ENCODE data around the gene GCNA. TPM values are rescaled to one million over a fixed set of nuclear protein-coding genes. Genes with fewer than 3 reads are reported as not detected.
"Not testable (repeated sequence)": the region's sequence is repeated elsewhere in the genome, so short reads cannot be mapped to it uniquely, and the experiment has no call there.

GCNA gene
- total RNA-seq, 2 experiments from 2014 or later, result 1.6 to 3.1 TPM

GRCh38 chrX:71543316-71543715, 34.9 kb upstream of the GCNA start:
- DNase-seq, result no peak
- Mint-ChIP-seq H3K36me3 (peaks cover 81% of the 10 kb centered on the region), H3K9me3 (no peaks in the 10 kb centered on the region), H3K4me3 (peak overlapping the region; percentile 75), H3K27ac (peak overlapping the region; percentile 90), H3K4me1 (peaks cover 59% of the 10 kb centered on the region), H3K27me3 (no peaks in the 10 kb centered on the region)

GRCh38 chrX:71545364-71545763, 32.9 kb upstream of the GCNA start:
- H3K27ac Mint-ChIP-seq, result peak overlapping the region; percentile 90
- H3K27me3 Mint-ChIP-seq, result no peaks in the 10 kb centered on the region
- H3K9me3 Mint-ChIP-seq, result no peaks in the 10 kb centered on the region
- peak overlapping the region; percentile 59 for H3K4me3 Mint-ChIP-seq
- H3K4me1 Mint-ChIP-seq, result peaks cover 58% of the 10 kb centered on the region
- DNase-seq, result peak; percentile 36
- peaks cover 69% of the 10 kb centered on the region for H3K36me3 Mint-ChIP-seq

GRCh38 chrX:71546879-71547278, 31.4 kb upstream of the GCNA start:
- H3K9me3 Mint-ChIP-seq, result no peaks in the 10 kb centered on the region
- H3K36me3 Mint-ChIP-seq, result peaks cover 64% of the 10 kb centered on the region
- DNase-seq, result no peak
- H3K27me3 Mint-ChIP-seq, result no peaks in the 10 kb centered on the region
- H3K27ac Mint-ChIP-seq, result peak overlapping the region; percentile 38
- no peak overlapping the region for H3K4me3 Mint-ChIP-seq
- peaks cover 55% of the 10 kb centered on the region for H3K4me1 Mint-ChIP-seq

GRCh38 chrX:71547339-71547738, 30.9 kb upstream of the GCNA start:
- H3K4me1 Mint-ChIP-seq, result peaks cover 52% of the 10 kb centered on the region
- H3K27ac Mint-ChIP-seq, result no peak overlapping the region
- no peak overlapping the region for H3K4me3 Mint-ChIP-seq
- H3K27me3 Mint-ChIP-seq, result no peaks in the 10 kb centered on the region
- no peaks in the 10 kb centered on the region for H3K9me3 Mint-ChIP-seq
- H3K36me3 Mint-ChIP-seq, result peaks cover 59% of the 10 kb centered on the region
- no peak for DNase-seq

GRCh38 chrX:71549986-71550385, 28.3 kb upstream of the GCNA start:
- H3K36me3 Mint-ChIP-seq, result peaks cover 40% of the 10 kb centered on the region
- no peak overlapping the region for H3K4me3 Mint-ChIP-seq
- H3K4me1 Mint-ChIP-seq, result peaks cover 34% of the 10 kb centered on the region
- H3K27ac Mint-ChIP-seq, result peak overlapping the region; percentile 76
- no peaks in the 10 kb centered on the region for H3K27me3 Mint-ChIP-seq
- no peaks in the 10 kb centered on the region for H3K9me3 Mint-ChIP-seq
- no peak for DNase-seq

- Mint-ChIP-seq H3K4me3 (no peak overlapping the region), H3K4me1 (peaks cover 36% of the 10 kb centered on the region), H3K27ac (peak overlapping the region; percentile 76), H3K36me3 (peaks cover 42% of the 10 kb centered on the region), H3K9me3 (no peaks in the 10 kb centered on the region), H3K27me3 (no peaks in the 10 kb centered on the region)
- no peak for DNase-seq
These were observed 27.7 kb upstream of the GCNA start for GRCh38 chrX:71550578-71550977.

GRCh38 chrX:71556036-71556435, 22.2 kb upstream of the GCNA start:
- no peaks in the 10 kb centered on the region for H3K27me3 Mint-ChIP-seq
- peak overlapping the region; percentile 71 for H3K27ac Mint-ChIP-seq
- peaks cover 28% of the 10 kb centered on the region for H3K36me3 Mint-ChIP-seq
- DNase-seq, result no peak
- H3K9me3 Mint-ChIP-seq, result no peaks in the 10 kb centered on the region
- H3K4me3 Mint-ChIP-seq, result peak overlapping the region; percentile 18
- peaks cover 10% of the 10 kb centered on the region for H3K4me1 Mint-ChIP-seq

GRCh38 chrX:71558920-71559319, 19.3 kb upstream of the GCNA start:
- H3K27ac Mint-ChIP-seq, result no peak overlapping the region
- no peaks in the 10 kb centered on the region for H3K9me3 Mint-ChIP-seq
- no peak for DNase-seq
- peaks cover 33% of the 10 kb centered on the region for H3K36me3 Mint-ChIP-seq
- H3K27me3 Mint-ChIP-seq, result no peaks in the 10 kb centered on the region
- peaks cover 8% of the 10 kb centered on the region for H3K4me1 Mint-ChIP-seq
- no peak overlapping the region for H3K4me3 Mint-ChIP-seq

- H3K27me3 Mint-ChIP-seq, H3K9me3 Mint-ChIP-seq, H3K4me3 Mint-ChIP-seq, H3K4me1 Mint-ChIP-seq, DNase-seq: not testable (repeated sequence)
- peak overlapping the region; percentile 63 for H3K27ac Mint-ChIP-seq
- peaks cover 37% of the 10 kb centered on the region for H3K36me3 Mint-ChIP-seq
These were observed 18.5 kb upstream of the GCNA start for GRCh38 chrX:71559773-71560172.

GRCh38 chrX:71563921-71564320, 14.3 kb upstream of the GCNA start:
- no peak overlapping the region for H3K4me3 Mint-ChIP-seq
- H3K27ac Mint-ChIP-seq, result no peak overlapping the region
- peaks cover 39% of the 10 kb centered on the region for H3K36me3 Mint-ChIP-seq
- DNase-seq, result no peak
- H3K4me1 Mint-ChIP-seq, result peaks cover 7% of the 10 kb centered on the region
- H3K27me3 Mint-ChIP-seq, result no peaks in the 10 kb centered on the region
- no peaks in the 10 kb centered on the region for H3K9me3 Mint-ChIP-seq

- DNase-seq, result no peak
- Mint-ChIP-seq H3K9me3 (no peaks in the 10 kb centered on the region), H3K36me3 (peaks cover 39% of the 10 kb centered on the region), H3K4me3 (no peak overlapping the region), H3K4me1 (peaks cover 9% of the 10 kb centered on the region), H3K27ac (no peak overlapping the region), H3K27me3 (no peaks in the 10 kb centered on the region)
These were observed 12.7 kb upstream of the GCNA start for GRCh38 chrX:71565474-71566041.

GRCh38 chrX:71571390-71571789, 6.8 kb upstream of the GCNA start:
- H3K36me3 Mint-ChIP-seq, result peaks cover 34% of the 10 kb centered on the region
- not testable (repeated sequence) for DNase-seq, H3K4me3 Mint-ChIP-seq, H3K27me3 Mint-ChIP-seq, H3K27ac Mint-ChIP-seq, H3K9me3 Mint-ChIP-seq
- H3K4me1 Mint-ChIP-seq, result peaks cover 10% of the 10 kb centered on the region

- no peaks in the 10 kb centered on the region for H3K9me3 Mint-ChIP-seq
- no peak overlapping the region for H3K4me3 Mint-ChIP-seq
- H3K27me3 Mint-ChIP-seq, result peaks cover 3% of the 10 kb centered on the region
- peak overlapping the region; percentile 29 for H3K27ac Mint-ChIP-seq
- DNase-seq, result no peak
- H3K4me1 Mint-ChIP-seq, result peaks cover 18% of the 10 kb centered on the region
- peaks cover 37% of the 10 kb centered on the region for H3K36me3 Mint-ChIP-seq
These were observed 4.6 kb upstream of the GCNA start for GRCh38 chrX:71573590-71573989.

GRCh38 chrX:71577682-71578081, 555 bp upstream of the GCNA start:
- H3K9me3 Mint-ChIP-seq, result no peaks in the 10 kb centered on the region
- peaks cover 15% of the 10 kb centered on the region for H3K4me1 Mint-ChIP-seq
- H3K27me3 Mint-ChIP-seq, result peaks cover 3% of the 10 kb centered on the region
- H3K27ac Mint-ChIP-seq, result peak overlapping the region; percentile 75
- no peak overlapping the region for H3K4me3 Mint-ChIP-seq
- H3K36me3 Mint-ChIP-seq, result peaks cover 43% of the 10 kb centered on the region
- DNase-seq, result no peak

GRCh38 chrX:71579136-71579989, 1.1 kb downstream of the GCNA start:
- Mint-ChIP-seq H3K27me3 (peaks cover 3% of the 10 kb centered on the region), H3K36me3 (peaks cover 35% of the 10 kb centered on the region), H3K9me3 (no peaks in the 10 kb centered on the region), H3K4me1 (peaks cover 10% of the 10 kb centered on the region), H3K27ac (peak overlapping the region; percentile 75), H3K4me3 (peak overlapping the region; percentile 14)
- no peak for DNase-seq

GRCh38 chrX:71579990-71580380, 1.7 kb downstream of the GCNA start:
- Mint-ChIP-seq H3K9me3 (no peaks in the 10 kb centered on the region), H3K27me3 (peaks cover 3% of the 10 kb centered on the region), H3K4me1 (peaks cover 10% of the 10 kb centered on the region), H3K27ac (peak overlapping the region; percentile 66), H3K4me3 (no peak overlapping the region), H3K36me3 (peaks cover 35% of the 10 kb centered on the region)
- DNase-seq, result no peak
